PFSK-1 (cell line): ENCODE data around the gene CYP26B1.

ENCODE experiments used
- POLR2AphosphoS5 ChIP-seq: IDR thresholded peaks from 2 replicates; pipeline ENCODE4 v1.6.1; 2012; ENCODE audit warnings: low read depth, mild to moderate bottlenecking, control low read depth, low read length, moderate library complexity
- SIN3A ChIP-seq: IDR thresholded peaks from 2 replicates; pipeline ENCODE4 v1.6.1; 2012; ENCODE audit warnings: mild to moderate bottlenecking, low read length, moderate library complexity, borderline replicate concordance; ENCODE audit not compliant: insufficient read depth
- TF ChIP-seq, protein P1 (sequence below), 2 experiments: IDR thresholded peaks; 2 replicates each; pipeline versions ENCODE4 v1.6.1 to v1.8.0; 2011 to 2012; ENCODE audit warnings: low read depth in 2 of 2, low read length in 2 of 2, control low read depth in 1 of 2, inconsistent platforms in 1 of 2, mild to moderate bottlenecking in 1 of 2, moderate library complexity in 1 of 2; ENCODE audit not compliant: insufficient read depth in 1 of 2

GRCh38 chr2:72176281-72176680 is 28.6 kb upstream of the CYP26B1 start:
- TF ChIP-seq, protein P1, sequence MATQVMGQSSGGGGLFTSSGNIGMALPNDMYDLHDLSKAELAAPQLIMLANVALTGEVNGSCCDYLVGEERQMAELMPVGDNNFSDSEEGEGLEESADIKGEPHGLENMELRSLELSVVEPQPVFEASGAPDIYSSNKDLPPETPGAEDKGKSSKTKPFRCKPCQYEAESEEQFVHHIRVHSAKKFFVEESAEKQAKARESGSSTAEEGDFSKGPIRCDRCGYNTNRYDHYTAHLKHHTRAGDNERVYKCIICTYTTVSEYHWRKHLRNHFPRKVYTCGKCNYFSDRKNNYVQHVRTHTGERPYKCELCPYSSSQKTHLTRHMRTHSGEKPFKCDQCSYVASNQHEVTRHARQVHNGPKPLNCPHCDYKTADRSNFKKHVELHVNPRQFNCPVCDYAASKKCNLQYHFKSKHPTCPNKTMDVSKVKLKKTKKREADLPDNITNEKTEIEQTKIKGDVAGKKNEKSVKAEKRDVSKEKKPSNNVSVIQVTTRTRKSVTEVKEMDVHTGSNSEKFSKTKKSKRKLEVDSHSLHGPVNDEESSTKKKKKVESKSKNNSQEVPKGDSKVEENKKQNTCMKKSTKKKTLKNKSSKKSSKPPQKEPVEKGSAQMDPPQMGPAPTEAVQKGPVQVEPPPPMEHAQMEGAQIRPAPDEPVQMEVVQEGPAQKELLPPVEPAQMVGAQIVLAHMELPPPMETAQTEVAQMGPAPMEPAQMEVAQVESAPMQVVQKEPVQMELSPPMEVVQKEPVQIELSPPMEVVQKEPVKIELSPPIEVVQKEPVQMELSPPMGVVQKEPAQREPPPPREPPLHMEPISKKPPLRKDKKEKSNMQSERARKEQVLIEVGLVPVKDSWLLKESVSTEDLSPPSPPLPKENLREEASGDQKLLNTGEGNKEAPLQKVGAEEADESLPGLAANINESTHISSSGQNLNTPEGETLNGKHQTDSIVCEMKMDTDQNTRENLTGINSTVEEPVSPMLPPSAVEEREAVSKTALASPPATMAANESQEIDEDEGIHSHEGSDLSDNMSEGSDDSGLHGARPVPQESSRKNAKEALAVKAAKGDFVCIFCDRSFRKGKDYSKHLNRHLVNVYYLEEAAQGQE (IDR thresholded peaks at IDR 0.05; ENCODE audit: insufficient read depth in 1 of 2, low read depth in 2 of 2, low read length in 2 of 2): no peak
- TF ChIP-seq POLR2AphosphoS5 (no peak), SIN3A (no peak)
